ENCODE measurements around the gene HNRNPA2B1. TPM values are rescaled to one million over a fixed set of nuclear protein-coding genes. Genes with fewer than 3 reads are reported as not detected.
"Not testable (repeated sequence)": the region's sequence is repeated elsewhere in the genome, so short reads cannot be mapped to it uniquely, and the experiment has no call there.

The HNRNPA2B1 gene
- total and polyA plus RNA-seq, 8 donors: 84.7 to 464 (median 165) TPM

DNA sequence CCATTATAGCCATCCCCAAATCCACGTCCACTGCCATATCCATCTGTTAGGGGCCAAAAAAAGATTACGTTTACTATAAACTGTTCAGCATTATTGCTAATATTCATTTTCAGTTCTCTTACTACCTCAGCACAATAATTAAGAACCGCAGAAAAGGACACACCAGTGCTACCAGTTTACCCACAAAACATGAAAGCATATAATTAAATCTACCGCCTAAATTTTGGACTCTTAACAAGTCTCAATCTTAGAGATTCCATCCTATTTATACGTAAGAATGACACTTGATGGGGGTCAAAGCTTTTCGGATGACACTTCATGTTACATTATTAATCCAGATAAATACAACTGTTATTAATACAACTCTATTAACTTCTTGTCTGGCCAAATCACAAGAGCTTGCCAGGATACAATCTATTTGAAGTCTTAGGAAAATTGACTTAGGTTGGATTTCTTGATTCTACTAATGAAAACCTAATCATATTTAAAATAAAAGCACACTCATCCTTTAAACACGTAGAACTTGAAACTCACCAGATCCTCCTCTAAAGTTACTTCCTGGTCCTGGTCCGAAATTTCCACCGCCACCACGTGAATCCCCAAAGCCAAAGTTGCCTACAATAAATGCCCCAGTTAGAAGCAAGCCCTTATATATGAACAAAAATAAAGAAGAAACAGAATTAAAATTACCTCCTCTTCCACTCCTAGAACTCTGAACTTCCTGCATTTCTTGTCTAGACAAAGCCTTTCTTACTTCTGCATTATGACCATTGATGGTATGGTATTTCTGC is 4.5 kb downstream of the HNRNPA2B1 start:
- 27 to 37% methylated on average over 10 of the region's 10 CpGs for WGBS, 2 donors
- no peak overlapping the region for H3K27ac ChIP-seq
- no peak for DNase-seq
- ATAC-seq: no peak
- H3K4me3 ChIP-seq: peak overlapping the region in 2 of 4 donors; percentile 9 to 93
- H3K36me3 ChIP-seq: peaks cover 2 to 64% (median 37%) of the 10 kb centered on the region in 3 donors
- H3K27me3 ChIP-seq: no peaks in the 10 kb centered on the region
- H3K4me1 ChIP-seq: peaks cover 28 to 58% (median 53%) of the 10 kb centered on the region in 3 donors
- no peaks in the 10 kb centered on the region for H3K9me3 ChIP-seq
- TF ChIP-seq, protein P1, sequence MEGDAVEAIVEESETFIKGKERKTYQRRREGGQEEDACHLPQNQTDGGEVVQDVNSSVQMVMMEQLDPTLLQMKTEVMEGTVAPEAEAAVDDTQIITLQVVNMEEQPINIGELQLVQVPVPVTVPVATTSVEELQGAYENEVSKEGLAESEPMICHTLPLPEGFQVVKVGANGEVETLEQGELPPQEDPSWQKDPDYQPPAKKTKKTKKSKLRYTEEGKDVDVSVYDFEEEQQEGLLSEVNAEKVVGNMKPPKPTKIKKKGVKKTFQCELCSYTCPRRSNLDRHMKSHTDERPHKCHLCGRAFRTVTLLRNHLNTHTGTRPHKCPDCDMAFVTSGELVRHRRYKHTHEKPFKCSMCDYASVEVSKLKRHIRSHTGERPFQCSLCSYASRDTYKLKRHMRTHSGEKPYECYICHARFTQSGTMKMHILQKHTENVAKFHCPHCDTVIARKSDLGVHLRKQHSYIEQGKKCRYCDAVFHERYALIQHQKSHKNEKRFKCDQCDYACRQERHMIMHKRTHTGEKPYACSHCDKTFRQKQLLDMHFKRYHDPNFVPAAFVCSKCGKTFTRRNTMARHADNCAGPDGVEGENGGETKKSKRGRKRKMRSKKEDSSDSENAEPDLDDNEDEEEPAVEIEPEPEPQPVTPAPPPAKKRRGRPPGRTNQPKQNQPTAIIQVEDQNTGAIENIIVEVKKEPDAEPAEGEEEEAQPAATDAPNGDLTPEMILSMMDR (IDR thresholded peaks at IDR 0.05): no peak
- FAIRE-seq: no peak
- intact Hi-C loops (cut with DNase I): no loop called here

DNA sequence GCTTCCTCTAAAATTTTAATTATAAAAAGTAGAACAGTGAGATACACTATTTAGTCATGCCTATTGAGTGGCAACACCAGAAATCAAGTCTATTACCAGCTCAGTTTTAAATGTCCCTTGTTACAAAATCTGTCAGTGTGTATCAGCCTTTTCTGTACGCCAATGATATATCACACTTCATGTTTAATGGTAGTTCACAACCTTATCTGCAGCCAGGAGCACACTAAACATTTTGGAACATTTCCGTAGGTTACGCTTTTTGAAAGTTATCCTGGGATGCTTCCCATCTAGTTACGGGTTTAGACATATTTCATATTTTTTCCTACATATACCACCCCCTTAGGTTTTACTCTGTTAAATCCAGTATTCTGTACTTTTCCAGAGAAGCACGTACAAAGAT is 5.4 kb downstream of the HNRNPA2B1 start:
- H3K9me3 ChIP-seq: no peaks in the 10 kb centered on the region
- no peak overlapping the region for H3K27ac ChIP-seq
- 49 to 68% methylated on average over 5 of the region's 5 CpGs for WGBS, 2 donors
- FAIRE-seq (no peak), ATAC-seq (no peak), DNase-seq (no peak)
- TF ChIP-seq, protein P1 (IDR thresholded peaks at IDR 0.05): no peak
- H3K4me1 ChIP-seq: peaks cover 28 to 59% (median 58%) of the 10 kb centered on the region in 3 donors
- peak overlapping the region in 1 of 4 donors; percentile 93 for H3K4me3 ChIP-seq
- intact Hi-C loops (cut with DNase I): no loop called here
- peaks cover 9 to 73% (median 41%) of the 10 kb centered on the region in 3 donors for H3K36me3 ChIP-seq
- no peaks in the 10 kb centered on the region for H3K27me3 ChIP-seq

DNA sequence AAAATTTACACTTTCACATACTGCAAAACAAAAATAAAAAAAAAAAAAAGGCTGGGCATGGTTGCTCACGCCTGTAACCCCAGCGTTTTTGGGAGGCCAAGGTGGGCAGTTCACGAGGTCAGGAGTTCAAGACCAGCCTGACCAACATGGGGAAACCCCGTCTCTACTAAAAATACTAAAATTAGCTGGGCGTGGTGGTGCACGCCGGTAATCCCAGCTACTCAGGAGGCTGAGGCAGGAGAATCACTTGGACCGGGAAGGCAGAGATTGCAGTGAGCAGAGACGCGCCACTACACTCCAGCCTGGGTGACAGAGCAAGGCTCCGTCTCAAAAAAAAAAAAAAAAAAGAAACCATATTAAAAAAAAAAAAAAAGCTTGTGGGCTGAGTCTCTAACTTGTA is 5.8 kb downstream of the HNRNPA2B1 start:
- H3K27me3 ChIP-seq; H3K27ac ChIP-seq; FAIRE-seq; DNase-seq; H3K9me3 ChIP-seq; ATAC-seq; intact Hi-C loops (cut with DNase I): not testable (repeated sequence)
- H3K4me1 ChIP-seq: peaks cover 28 to 60% (median 58%) of the 10 kb centered on the region in 3 donors
- H3K4me3 ChIP-seq: peak overlapping the region in 1 of 4 donors; percentile 21
- peaks cover 9 to 77% (median 43%) of the 10 kb centered on the region in 3 donors for H3K36me3 ChIP-seq
- 45 to 69% methylated on average over 11 of the region's 11 CpGs for WGBS, 2 donors

DNA sequence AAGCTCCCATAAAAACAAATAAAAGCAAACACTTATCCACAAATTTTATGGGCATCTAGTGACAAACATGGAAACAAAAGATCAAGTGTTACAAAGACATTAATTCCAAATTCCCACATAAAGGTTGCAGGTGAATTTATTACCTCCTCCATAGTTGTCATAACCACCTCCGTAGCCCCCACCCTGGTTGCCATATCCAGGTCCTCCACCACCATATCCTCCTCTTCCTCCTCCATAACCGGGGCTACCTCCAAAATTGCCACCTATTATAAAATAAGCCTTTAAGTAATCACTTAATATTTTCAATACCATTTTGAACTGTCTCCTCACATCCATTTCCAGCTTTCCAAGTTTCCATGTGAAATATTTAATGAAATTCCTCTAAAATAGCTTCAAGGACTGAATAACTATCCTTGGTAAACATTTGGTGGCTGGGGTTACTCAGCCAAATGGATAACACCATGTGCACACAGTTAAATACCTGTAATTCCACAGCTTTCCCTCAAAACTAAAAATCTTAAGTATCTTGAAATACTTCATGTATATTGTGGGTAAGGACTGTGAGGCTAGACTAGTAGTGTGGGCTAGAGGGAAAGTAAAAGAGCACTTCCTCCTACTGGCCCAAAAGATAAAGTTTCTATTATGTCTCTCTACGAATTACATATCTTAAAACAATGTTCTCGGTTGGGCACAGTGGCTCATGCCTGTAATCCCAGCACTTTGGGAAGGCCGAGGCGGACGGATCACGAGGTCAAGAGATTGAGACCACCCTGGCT is 6.9 kb downstream of the HNRNPA2B1 start:
- intact Hi-C loops (cut with DNase I): no loop called here
- FAIRE-seq (no peak), ATAC-seq (peak in 3 of 4 donors; percentile 2 to 5 (median 4)), DNase-seq (no peak)
- 53 to 66% methylated on average over 8 of the region's 8 CpGs for WGBS, 2 donors
- peak overlapping the region in 1 of 4 donors; percentile 21 for H3K4me3 ChIP-seq
- H3K27ac ChIP-seq: peak overlapping the region in 1 of 4 donors; percentile 18
- H3K9me3 ChIP-seq: no peaks in the 10 kb centered on the region
- H3K27me3 ChIP-seq: no peaks in the 10 kb centered on the region
- TF ChIP-seq, protein P1 (IDR thresholded peaks at IDR 0.05): no peak
- H3K4me1 ChIP-seq: peaks cover 28 to 69% (median 63%) of the 10 kb centered on the region in 3 donors
- H3K36me3 ChIP-seq: peaks cover 9 to 89% (median 54%) of the 10 kb centered on the region in 3 donors

DNA sequence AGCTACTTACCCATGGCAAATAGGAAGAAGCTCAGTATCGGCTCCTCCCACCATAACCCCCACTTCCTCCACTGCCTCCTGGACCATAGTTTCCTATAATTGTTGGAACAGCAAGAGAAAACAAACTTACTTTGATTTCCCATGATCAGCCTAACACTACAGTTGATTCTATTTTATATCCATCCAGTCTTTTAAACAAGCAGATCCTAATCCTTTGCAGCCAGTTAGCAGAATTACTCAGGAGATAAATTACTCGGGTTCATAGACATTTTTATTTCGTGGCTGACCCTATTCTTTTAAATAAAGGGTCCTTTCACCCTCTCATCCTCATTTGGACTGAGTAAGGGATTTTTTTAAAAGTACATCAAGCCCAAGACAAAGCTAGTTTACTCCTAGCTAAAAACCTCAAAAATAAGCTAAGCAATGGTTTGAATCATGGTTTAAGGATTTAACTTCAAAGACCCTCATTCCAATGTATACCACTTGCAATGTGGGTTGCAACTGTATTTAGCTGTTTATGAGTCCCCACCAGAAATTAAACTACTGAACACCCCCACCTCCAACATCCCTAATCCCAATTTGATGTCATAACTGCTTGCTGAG is 8.0 kb downstream of the HNRNPA2B1 start:
- ATAC-seq: no peak
- intact Hi-C loops (cut with DNase I): no loop called here
- H3K4me1 ChIP-seq: peaks cover 28 to 69% (median 63%) of the 10 kb centered on the region in 3 donors
- H3K27ac ChIP-seq: no peak overlapping the region
- no peaks in the 10 kb centered on the region for H3K9me3 ChIP-seq
- WGBS, 2 donors: 61 to 73% methylated on average over 3 of the region's 3 CpGs
- H3K4me3 ChIP-seq: no peak overlapping the region
- TF ChIP-seq, protein P1 (IDR thresholded peaks at IDR 0.05): no peak
- no peak for FAIRE-seq
- peaks cover 9 to 94% (median 58%) of the 10 kb centered on the region in 3 donors for H3K36me3 ChIP-seq
- no peaks in the 10 kb centered on the region for H3K27me3 ChIP-seq
- DNase-seq: no peak

All from pancreas (tissue), 10 donors.